Keratinocyte (primary cell): Measurements from ENCODE around the gene SLC30A7. TPM values are rescaled to one million over a fixed set of nuclear protein-coding genes. Genes with fewer than 3 reads are reported as not detected.

ENCODE experiments used
- DNase-seq: peaks from one replicate; pipeline ENCODE4 v3.0.0-alpha.2; 2011; ENCODE audit warnings: low read depth, missing footprints, low spot score
- FAIRE-seq: peaks from 2 replicates; lab custom pipeline; 2011; peaks lifted over from hg19 to GRCh38; lab: Jason Lieb, UNC
- H2AFZ ChIP-seq: 2 replicates; pipeline ENCODE4 v1.6.0; 2012; ENCODE audit warnings: low read length, control low read depth, inconsistent platforms; ENCODE audit not compliant: control insufficient read depth
- H3K27ac ChIP-seq: 2 replicates; pipeline ENCODE4 v1.5.1; 2011; ENCODE audit warnings: low read length; ENCODE audit not compliant: control insufficient read depth, insufficient read depth
- H3K27me3 ChIP-seq: 3 replicates; pipeline ENCODE4 v1.6.0; 2011; ENCODE audit warnings: low read length; ENCODE audit not compliant: control insufficient read depth, insufficient read depth; ENCODE audit errors: extremely low read depth
- H3K36me3 ChIP-seq, 2 experiments: 2 replicates in 1 of 2; 3 replicates in 1 of 2; pipeline ENCODE4 v1.5.1; 2011; ENCODE audit warnings: low read length in 2 of 2, mild to moderate bottlenecking in 1 of 2; ENCODE audit not compliant: control insufficient read depth in 2 of 2, insufficient read depth in 2 of 2; ENCODE audit errors: extremely low read depth in 1 of 2
- H3K4me1 ChIP-seq: 3 replicates; pipeline ENCODE4 v1.5.1; 2011; ENCODE audit warnings: low read length; ENCODE audit not compliant: control insufficient read depth, insufficient read depth; ENCODE audit errors: extremely low read depth
- H3K4me2 ChIP-seq: 3 replicates; pipeline ENCODE4 v1.6.0; 2011; ENCODE audit warnings: low read depth, low read length; ENCODE audit not compliant: control insufficient read depth, insufficient read depth; ENCODE audit errors: extremely low read depth
- H3K4me3 ChIP-seq, 3 experiments: fragments of 200-600 bp in 1 of 3; sonication (generic) in 1 of 3; 2 replicates in 2 of 3; 3 replicates in 1 of 3; pipeline ENCODE4 v1.5.1; 2011 to 2016; ENCODE audit warnings: low read length in 3 of 3, mild to moderate bottlenecking in 3 of 3, control low read depth in 2 of 3, inconsistent platforms in 1 of 3, low read depth in 1 of 3, mixed read lengths in 1 of 3, mixed run types in 1 of 3, moderate library complexity in 1 of 3; ENCODE audit not compliant: control insufficient read depth in 2 of 3, insufficient read depth in 2 of 3; ENCODE audit errors: extremely low read depth in 1 of 3
- H3K79me2 ChIP-seq: 2 replicates; pipeline ENCODE4 v1.6.0; 2012; ENCODE audit warnings: low read length; ENCODE audit not compliant: control insufficient read depth, insufficient read depth
- H3K9ac ChIP-seq: 3 replicates; pipeline ENCODE4 v1.6.0; 2011; ENCODE audit warnings: low read length; ENCODE audit not compliant: control insufficient read depth, insufficient read depth; ENCODE audit errors: extremely low read depth
- H3K9me1 ChIP-seq: 3 replicates; pipeline ENCODE4 v1.6.0; 2011; ENCODE audit warnings: low read length; ENCODE audit not compliant: control insufficient read depth, insufficient read depth; ENCODE audit errors: extremely low read depth
- H3K9me3 ChIP-seq: 2 replicates; pipeline ENCODE4 v1.5.1; 2012; ENCODE audit warnings: low read depth, low read length; ENCODE audit not compliant: control insufficient read depth
- H4K20me1 ChIP-seq: 3 replicates; pipeline ENCODE4 v1.6.0; 2011; ENCODE audit warnings: low read length; ENCODE audit not compliant: control insufficient read depth, insufficient read depth; ENCODE audit errors: extremely low read depth
- CTCF ChIP-seq, 3 experiments: IDR thresholded peaks in 1 of 3; conservative IDR thresholded peaks in 1 of 3; optimal IDR thresholded peaks in 1 of 3; 2 replicates in 2 of 3; 3 replicates in 1 of 3; pipeline versions ENCODE3 to v1.5.1; 2011; ENCODE audit warnings: low read length in 3 of 3, mild to moderate bottlenecking in 3 of 3, moderate library complexity in 2 of 3, control low read depth in 1 of 3, inconsistent platforms in 1 of 3; ENCODE audit not compliant: insufficient read depth in 2 of 3; ENCODE audit errors: extremely low read depth in 1 of 3
- EZH2 ChIP-seq: IDR thresholded peaks from one replicate; pipeline ENCODE4 v1.6.1; 2012; ENCODE audit warnings: inconsistent platforms, mild to moderate bottlenecking, low read length, moderate library complexity
- dilution Hi-C: fragments of 300-500 bp; cut with MboI; formaldehyde crosslinking; loops from one replicate; pipeline ENCODE4 v1.7.0; 2020; ENCODE audit warnings: low sequenced_read_pairs; ENCODE audit not compliant: extremely low pct_ligation_motif_present
- polyA plus RNA-seq, 5 experiments: library from polyadenylated mRNA; depleted of rRNA in 3 of 5; stranded (reverse) in 3 of 5; stranded (forward) in 1 of 5; unstranded in 1 of 5; fragments of >200 nt; gene quantifications; 1 replicate in 1 of 5; 2 replicates in 3 of 5; 3 replicates in 1 of 5; pipeline versions ENCODE4 v1.2.1 to v1.2.3, GENCODE V29; 2011 to 2012; ENCODE audit warnings: missing spikeins in 2 of 5, low read depth in 1 of 5, low replicate concordance in 1 of 5

SLC30A7 gene
- polyA plus RNA-seq, 1 donor (not counting 4 experiments of a cell fraction or from before 2014, with no cell fraction given): 15.1 TPM

- Histone ChIP-seq H3K36me3 (peaks cover 0 to 9% of the 10 kb centered on the region in 2 experiments), H2AFZ (no peak overlapping the region), H3K79me2 (no peaks in the 10 kb centered on the region), H3K4me2 (no peak overlapping the region), H4K20me1 (no peaks in the 10 kb centered on the region), H3K9me1 (no peaks in the 10 kb centered on the region), H3K27me3 (no peaks in the 10 kb centered on the region), H3K27ac (no peak overlapping the region), H3K4me1 (no peaks in the 10 kb centered on the region), H3K9me3 (no peaks in the 10 kb centered on the region), H3K4me3 (no peak overlapping the region), H3K9ac (no peak overlapping the region)
- TF ChIP-seq EZH2 (no peak), CTCF (optimal IDR thresholded peaks at IDR 0.05 in 1 of 3, IDR thresholded peaks at IDR 0.05 in 1 of 3, conservative IDR thresholded peaks at IDR 0.05 in 1 of 3; ENCODE audit: extremely low read depth in 1 of 3, insufficient read depth in 2 of 3, low read length in 3 of 3) (no peak)
- no peak for DNase-seq
- dilution Hi-C loops: no loop called here
- FAIRE-seq: no peak
Measured at GRCh38 chr1:100976936-100977335, 81.0 kb downstream of the SLC30A7 start.

- H3K9me1 ChIP-seq: no peaks in the 10 kb centered on the region
- dilution Hi-C loops: no loop called here
- no peak overlapping the region for H3K4me2 ChIP-seq
- no peak for DNase-seq
- H3K9ac ChIP-seq: no peak overlapping the region
- no peaks in the 10 kb centered on the region for H3K9me3 ChIP-seq
- no peaks in the 10 kb centered on the region for H3K79me2 ChIP-seq
- no peak overlapping the region for H2AFZ ChIP-seq
- no peaks in the 10 kb centered on the region for H3K4me1 ChIP-seq
- H4K20me1 ChIP-seq: no peaks in the 10 kb centered on the region
- FAIRE-seq: no peak
- H3K27me3 ChIP-seq: no peaks in the 10 kb centered on the region
- H3K36me3 ChIP-seq: peaks cover 3 to 11% of the 10 kb centered on the region in 2 experiments
- no peak overlapping the region for H3K4me3 ChIP-seq
- TF ChIP-seq CTCF (optimal IDR thresholded peaks at IDR 0.05 in 1 of 3, IDR thresholded peaks at IDR 0.05 in 1 of 3, conservative IDR thresholded peaks at IDR 0.05 in 1 of 3; ENCODE audit: extremely low read depth in 1 of 3, insufficient read depth in 2 of 3, low read length in 3 of 3) (no peak), EZH2 (no peak)
- H3K27ac ChIP-seq: no peak overlapping the region
Measured at GRCh38 chr1:100979631-100980030, 83.7 kb downstream of the SLC30A7 start.
